ENCODE data around the gene OSMR. TPM values are rescaled to one million over a fixed set of nuclear protein-coding genes. Genes with fewer than 3 reads are reported as not detected.

OSMR gene
- total and polyA plus RNA-seq, 9 of the 15 experiments (the other 6 are each of a cell fraction or from before 2014, with no cell fraction given) = 0.18 to 1.7 (median 0.94) TPM

DNA sequence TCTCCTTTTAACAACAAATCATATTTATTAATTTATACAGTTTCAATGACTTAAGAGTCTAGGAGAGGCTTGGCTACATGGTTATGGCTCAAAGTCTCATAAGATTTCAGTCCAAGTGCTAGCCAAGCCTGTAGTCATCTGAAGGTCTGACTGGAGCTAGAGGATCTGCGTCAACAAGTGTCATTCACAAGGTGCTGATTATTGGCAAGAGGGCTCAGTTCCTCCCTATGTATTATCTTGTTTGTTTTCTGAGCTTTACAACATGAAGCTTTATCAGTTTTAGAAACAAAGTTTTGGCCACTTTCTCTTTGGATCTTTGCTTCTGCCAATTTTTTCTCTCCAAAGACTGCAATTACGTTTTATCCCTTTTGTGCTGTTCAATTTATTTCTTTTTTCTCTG, 133.7 kb downstream of the OSMR start (continued):
- TF ChIP-seq, protein P1, sequence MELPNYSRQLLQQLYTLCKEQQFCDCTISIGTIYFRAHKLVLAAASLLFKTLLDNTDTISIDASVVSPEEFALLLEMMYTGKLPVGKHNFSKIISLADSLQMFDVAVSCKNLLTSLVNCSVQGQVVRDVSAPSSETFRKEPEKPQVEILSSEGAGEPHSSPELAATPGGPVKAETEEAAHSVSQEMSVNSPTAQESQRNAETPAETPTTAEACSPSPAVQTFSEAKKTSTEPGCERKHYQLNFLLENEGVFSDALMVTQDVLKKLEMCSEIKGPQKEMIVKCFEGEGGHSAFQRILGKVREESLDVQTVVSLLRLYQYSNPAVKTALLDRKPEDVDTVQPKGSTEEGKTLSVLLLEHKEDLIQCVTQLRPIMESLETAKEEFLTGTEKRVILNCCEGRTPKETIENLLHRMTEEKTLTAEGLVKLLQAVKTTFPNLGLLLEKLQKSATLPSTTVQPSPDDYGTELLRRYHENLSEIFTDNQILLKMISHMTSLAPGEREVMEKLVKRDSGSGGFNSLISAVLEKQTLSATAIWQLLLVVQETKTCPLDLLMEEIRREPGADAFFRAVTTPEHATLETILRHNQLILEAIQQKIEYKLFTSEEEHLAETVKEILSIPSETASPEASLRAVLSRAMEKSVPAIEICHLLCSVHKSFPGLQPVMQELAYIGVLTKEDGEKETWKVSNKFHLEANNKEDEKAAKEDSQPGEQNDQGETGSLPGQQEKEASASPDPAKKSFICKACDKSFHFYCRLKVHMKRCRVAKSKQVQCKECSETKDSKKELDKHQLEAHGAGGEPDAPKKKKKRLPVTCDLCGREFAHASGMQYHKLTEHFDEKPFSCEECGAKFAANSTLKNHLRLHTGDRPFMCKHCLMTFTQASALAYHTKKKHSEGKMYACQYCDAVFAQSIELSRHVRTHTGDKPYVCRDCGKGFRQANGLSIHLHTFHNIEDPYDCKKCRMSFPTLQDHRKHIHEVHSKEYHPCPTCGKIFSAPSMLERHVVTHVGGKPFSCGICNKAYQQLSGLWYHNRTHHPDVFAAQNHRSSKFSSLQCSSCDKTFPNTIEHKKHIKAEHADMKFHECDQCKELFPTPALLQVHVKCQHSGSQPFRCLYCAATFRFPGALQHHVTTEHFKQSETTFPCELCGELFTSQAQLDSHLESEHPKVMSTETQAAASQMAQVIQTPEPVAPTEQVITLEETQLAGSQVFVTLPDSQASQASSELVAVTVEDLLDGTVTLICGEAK (IDR thresholded peaks at IDR 0.05) = peak; percentile 68; the same call in 1 of the 2 replicates
- TF ChIP-seq, protein P1 (CRISPR knock-in tag; IDR thresholded peaks at IDR 0.05) = no peak
- no peak for TF ChIP-seq ATF1 (CRISPR knock-in tag; IDR thresholded peaks at IDR 0.05)
- no peak for TF ChIP-seq ATF1 (tag; IDR thresholded peaks at IDR 0.05)
- no peak for TF ChIP-seq NCOA4 (IDR thresholded peaks at IDR 0.05; ENCODE audit: partially characterized antibody)
- TF ChIP-seq, protein P2, sequence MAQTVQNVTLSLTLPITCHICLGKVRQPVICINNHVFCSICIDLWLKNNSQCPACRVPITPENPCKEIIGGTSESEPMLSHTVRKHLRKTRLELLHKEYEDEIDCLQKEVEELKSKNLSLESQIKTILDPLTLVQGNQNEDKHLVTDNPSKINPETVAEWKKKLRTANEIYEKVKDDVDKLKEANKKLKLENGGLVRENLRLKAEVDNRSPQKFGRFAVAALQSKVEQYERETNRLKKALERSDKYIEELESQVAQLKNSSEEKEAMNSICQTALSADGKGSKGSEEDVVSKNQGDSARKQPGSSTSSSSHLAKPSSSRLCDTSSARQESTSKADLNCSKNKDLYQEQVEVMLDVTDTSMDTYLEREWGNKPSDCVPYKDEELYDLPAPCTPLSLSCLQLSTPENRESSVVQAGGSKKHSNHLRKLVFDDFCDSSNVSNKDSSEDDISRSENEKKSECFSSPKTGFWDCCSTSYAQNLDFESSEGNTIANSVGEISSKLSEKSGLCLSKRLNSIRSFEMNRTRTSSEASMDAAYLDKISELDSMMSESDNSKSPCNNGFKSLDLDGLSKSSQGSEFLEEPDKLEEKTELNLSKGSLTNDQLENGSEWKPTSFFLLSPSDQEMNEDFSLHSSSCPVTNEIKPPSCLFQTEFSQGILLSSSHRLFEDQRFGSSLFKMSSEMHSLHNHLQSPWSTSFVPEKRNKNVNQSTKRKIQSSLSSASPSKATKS (CRISPR knock-in tag; IDR thresholded peaks at IDR 0.05) = no peak
- TF ChIP-seq ZNF41 (CRISPR knock-in tag; conservative IDR thresholded peaks at IDR 0.05) = no peak
- TF ChIP-seq SIN3B (IDR thresholded peaks at IDR 0.05; ENCODE audit: low read depth) = no peak
- TF ChIP-seq, protein P3, sequence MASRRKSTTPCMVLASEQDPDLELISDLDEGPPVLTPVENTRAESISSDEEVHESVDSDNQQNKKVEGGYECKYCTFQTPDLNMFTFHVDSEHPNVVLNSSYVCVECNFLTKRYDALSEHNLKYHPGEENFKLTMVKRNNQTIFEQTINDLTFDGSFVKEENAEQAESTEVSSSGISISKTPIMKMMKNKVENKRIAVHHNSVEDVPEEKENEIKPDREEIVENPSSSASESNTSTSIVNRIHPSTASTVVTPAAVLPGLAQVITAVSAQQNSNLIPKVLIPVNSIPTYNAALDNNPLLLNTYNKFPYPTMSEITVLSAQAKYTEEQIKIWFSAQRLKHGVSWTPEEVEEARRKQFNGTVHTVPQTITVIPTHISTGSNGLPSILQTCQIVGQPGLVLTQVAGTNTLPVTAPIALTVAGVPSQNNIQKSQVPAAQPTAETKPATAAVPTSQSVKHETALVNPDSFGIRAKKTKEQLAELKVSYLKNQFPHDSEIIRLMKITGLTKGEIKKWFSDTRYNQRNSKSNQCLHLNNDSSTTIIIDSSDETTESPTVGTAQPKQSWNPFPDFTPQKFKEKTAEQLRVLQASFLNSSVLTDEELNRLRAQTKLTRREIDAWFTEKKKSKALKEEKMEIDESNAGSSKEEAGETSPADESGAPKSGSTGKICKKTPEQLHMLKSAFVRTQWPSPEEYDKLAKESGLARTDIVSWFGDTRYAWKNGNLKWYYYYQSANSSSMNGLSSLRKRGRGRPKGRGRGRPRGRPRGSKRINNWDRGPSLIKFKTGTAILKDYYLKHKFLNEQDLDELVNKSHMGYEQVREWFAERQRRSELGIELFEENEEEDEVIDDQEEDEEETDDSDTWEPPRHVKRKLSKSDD (conservative IDR thresholded peaks at IDR 0.05; ENCODE audit: low read length) = no peak
